ENCODE data around the gene C2CD3.

DNA sequence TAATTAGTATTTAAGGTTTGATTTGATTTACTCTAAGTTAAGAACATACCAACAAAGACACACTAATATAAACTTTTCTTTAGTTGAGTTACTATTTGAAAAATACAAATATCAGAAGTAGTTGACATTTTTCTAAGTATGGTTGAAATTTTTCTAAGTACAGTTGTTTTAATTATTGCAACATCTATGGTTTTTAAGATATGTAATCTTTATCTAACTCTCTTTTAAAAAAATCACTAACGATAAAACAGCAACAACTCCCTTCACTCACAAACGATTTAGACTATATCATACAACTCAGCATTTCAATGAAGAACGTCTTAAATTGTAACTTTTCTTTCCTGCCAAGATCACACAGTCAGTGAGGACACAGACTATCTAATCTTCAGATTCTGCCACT lies 2.0 kb downstream of the C2CD3 start:
- TF ChIP-seq, protein P1, sequence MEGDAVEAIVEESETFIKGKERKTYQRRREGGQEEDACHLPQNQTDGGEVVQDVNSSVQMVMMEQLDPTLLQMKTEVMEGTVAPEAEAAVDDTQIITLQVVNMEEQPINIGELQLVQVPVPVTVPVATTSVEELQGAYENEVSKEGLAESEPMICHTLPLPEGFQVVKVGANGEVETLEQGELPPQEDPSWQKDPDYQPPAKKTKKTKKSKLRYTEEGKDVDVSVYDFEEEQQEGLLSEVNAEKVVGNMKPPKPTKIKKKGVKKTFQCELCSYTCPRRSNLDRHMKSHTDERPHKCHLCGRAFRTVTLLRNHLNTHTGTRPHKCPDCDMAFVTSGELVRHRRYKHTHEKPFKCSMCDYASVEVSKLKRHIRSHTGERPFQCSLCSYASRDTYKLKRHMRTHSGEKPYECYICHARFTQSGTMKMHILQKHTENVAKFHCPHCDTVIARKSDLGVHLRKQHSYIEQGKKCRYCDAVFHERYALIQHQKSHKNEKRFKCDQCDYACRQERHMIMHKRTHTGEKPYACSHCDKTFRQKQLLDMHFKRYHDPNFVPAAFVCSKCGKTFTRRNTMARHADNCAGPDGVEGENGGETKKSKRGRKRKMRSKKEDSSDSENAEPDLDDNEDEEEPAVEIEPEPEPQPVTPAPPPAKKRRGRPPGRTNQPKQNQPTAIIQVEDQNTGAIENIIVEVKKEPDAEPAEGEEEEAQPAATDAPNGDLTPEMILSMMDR (IDR thresholded peaks at IDR 0.05) = no peak
- TF ChIP-seq POLR2A (IDR thresholded peaks at IDR 0.05) (no peak), EP300 (IDR thresholded peaks at IDR 0.05) (no peak)

Measured in upper lobe of left lung (tissue), 4 donors.